ENCODE results near the gene FAM13A. TPM values are rescaled to one million over a fixed set of nuclear protein-coding genes. Genes with fewer than 3 reads are reported as not detected.

The FAM13A gene
- total and polyA plus RNA-seq, 2 of the 8 experiments (the other 6 are each of a cell fraction or from before 2014, with no cell fraction given), result 7.1 to 16.5 TPM

GRCh38 chr4:89077761-89078160 lies 20.8 kb upstream of the FAM13A start:
- POLR2A ChIA-PET (ENCODE audit: partially characterized antibody), result no interaction called here
- no peak overlapping the region for H2BK20ac ChIP-seq (ENCODE audit: low read length)
- H3K9ac ChIP-seq (replicated peaks in 1 of 4; ENCODE audit: extremely low read depth in 1 of 4, low read depth in 3 of 4, low read length in 3 of 4), result no peak overlapping the region
- H3K4me3 ChIP-seq (ENCODE audit: extremely low read depth in 1 of 4, insufficient read depth in 2 of 4, low read depth in 3 of 4, low read length in 4 of 4), result no peak overlapping the region
- no peaks in the 10 kb centered on the region; a peak in 1 of 8 replicates for H3K36me3 ChIP-seq (ENCODE audit: control insufficient read depth in 2 of 4, insufficient read depth in 4 of 4, low read length in 3 of 4)
- no peaks in the 10 kb centered on the region for H4K20me1 ChIP-seq (replicated peaks in 1 of 2; ENCODE audit: control insufficient read depth in 1 of 2, insufficient read depth in 2 of 2, low read length in 2 of 2)
- no peak overlapping the region for H4K8ac ChIP-seq (ENCODE audit: extremely low read depth, insufficient read depth, low read length)
- no peak overlapping the region for H4K5ac ChIP-seq (ENCODE audit: insufficient read length, low read depth, low read length)
- H3K18ac ChIP-seq (ENCODE audit: extremely low read depth, low read length), result no peak overlapping the region
- no peak overlapping the region for H2AK5ac ChIP-seq (ENCODE audit: low read depth, low read length)
- CTCF ChIA-PET (ENCODE audit: partially characterized antibody), result no interaction called here
- no peak overlapping the region for H2BK5ac ChIP-seq (ENCODE audit: low read depth, low read length)
- 0 out of 2 replicates have a peak, but pooled peaks cover 2% of the 10 kb centered on the region for H3K23me2 ChIP-seq (ENCODE audit: low read depth, low read length)
- no peak overlapping the region for H3K14ac ChIP-seq (ENCODE audit: insufficient read length)
- no peak overlapping the region for H3K4me2 ChIP-seq (ENCODE audit: insufficient read depth in 1 of 2, low read depth in 2 of 2, low read length in 2 of 2)
- H3K23ac ChIP-seq (ENCODE audit: insufficient read length), result no peak overlapping the region
- no peak overlapping the region for H3K4ac ChIP-seq (replicated peaks; ENCODE audit: insufficient read length, low read depth, low read length)
- H3K56ac ChIP-seq (replicated peaks; ENCODE audit: insufficient read length, low read depth, low read length), result no peak overlapping the region
- H3K79me2 ChIP-seq (ENCODE audit: control insufficient read depth in 1 of 2, insufficient read depth in 2 of 2, low read length in 2 of 2), result no peaks in the 10 kb centered on the region
- H3K27ac ChIP-seq (ENCODE audit: low read depth, low read length), result no peak overlapping the region
- DNase-seq (ENCODE audit: low read depth in 1 of 2, low spot score in 2 of 2) (no peak), FAIRE-seq (no peak)
- no peak overlapping the region for H4K91ac ChIP-seq (replicated peaks; ENCODE audit: insufficient read length, low read length)
- H2BK12ac ChIP-seq (ENCODE audit: low read depth, low read length), result no peak overlapping the region
- H3K4me1 ChIP-seq (replicated peaks in 1 of 4; ENCODE audit: control insufficient read depth in 3 of 4, insufficient read depth in 4 of 4, low read length in 3 of 4), result no peaks in the 10 kb centered on the region
- H2AFZ ChIP-seq (ENCODE audit: low read length), result no peak overlapping the region
- H2BK15ac ChIP-seq (ENCODE audit: low read length), result no peak overlapping the region
- peaks cover 0 to 6% of the 10 kb centered on the region in 2 experiments; a peak in 3 of 4 replicates for H3K9me3 ChIP-seq (ENCODE audit: insufficient read depth in 2 of 2, low read depth in 1 of 2, low read length in 1 of 2)
- H2BK120ac ChIP-seq (replicated peaks; ENCODE audit: low read depth, low read length), result no peak overlapping the region
- no peaks in the 10 kb centered on the region for H3K27me3 ChIP-seq (replicated peaks in 1 of 4; ENCODE audit: control insufficient read depth in 3 of 4, extremely low read depth in 1 of 4, insufficient read depth in 3 of 4, low read length in 3 of 4)
- H3K79me1 ChIP-seq (ENCODE audit: low read depth, low read length), result no peaks in the 10 kb centered on the region
- TF ChIP-seq FOSL1 (IDR thresholded peaks at IDR 0.05; ENCODE audit: insufficient read depth, low read depth, low read length) (no peak), MAFK (IDR thresholded peaks at IDR 0.05; ENCODE audit: low read depth, low read length) (no peak), RBBP5 (IDR thresholded peaks at IDR 0.05; ENCODE audit: borderline replicate concordance, low read depth, low read length) (no peak), CBX8 (IDR thresholded peaks at IDR 0.05; ENCODE audit: borderline replicate concordance, low read depth, low read length) (no peak), ATF2 (IDR thresholded peaks at IDR 0.05; ENCODE audit: low read length) (no peak), CTBP2 (IDR thresholded peaks at IDR 0.05; ENCODE audit: borderline replicate concordance, insufficient read depth, insufficient read length, low read length) (no peak), SIRT6 (IDR thresholded peaks at IDR 0.05; ENCODE audit: low read length) (no peak), CBX5 (IDR thresholded peaks at IDR 0.05; ENCODE audit: low read depth, low read length) (no peak), SIX5 (IDR thresholded peaks at IDR 0.05; ENCODE audit: low read depth, low read length) (no peak), EP300 (IDR thresholded peaks at IDR 0.05; ENCODE audit: borderline replicate concordance in 1 of 2, low read depth in 2 of 2, low read length in 2 of 2) (no peak), POLR2AphosphoS5 (IDR thresholded peaks at IDR 0.05; ENCODE audit: low read depth, low read length) (no peak), HDAC2 (IDR thresholded peaks at IDR 0.05; ENCODE audit: borderline replicate concordance in 1 of 2, low read depth in 2 of 2, low read length in 2 of 2) (no peak), CREB1 (IDR thresholded peaks at IDR 0.05) (no peak), HDAC6 (IDR thresholded peaks at IDR 0.05; ENCODE audit: low read depth, low read length) (no peak)

Data from H1 (cell line).